ENCODE data around the gene VKORC1. TPM values are rescaled to one million over a fixed set of nuclear protein-coding genes. Genes with fewer than 3 reads are reported as not detected.
"Not testable (repeated sequence)": the region's sequence is repeated elsewhere in the genome, so short reads cannot be mapped to it uniquely, and the experiment has no call there.

VKORC1 gene
- total RNA-seq, 2 experiments from 2014 or later: 19.0 to 19.2 TPM

- Histone ChIP-seq H3K27me3 (ENCODE audit: control insufficient read depth in 1 of 2, insufficient read depth in 2 of 2, low read length in 2 of 2) (no peaks in the 10 kb centered on the region), H3K4me1 (ENCODE audit: insufficient read depth, low read length) (peaks cover 21% of the 10 kb centered on the region), H3K4me3 (ENCODE audit: low read length) (no peak overlapping the region), H3K9me3 (ENCODE audit: control insufficient read depth in 1 of 2, insufficient read depth in 1 of 2, low read length in 2 of 2) (no peaks in the 10 kb centered on the region), H3K27ac (ENCODE audit: low read depth in 1 of 2, low read length in 2 of 2) (no peak overlapping the region), H3K36me3 (ENCODE audit: insufficient read depth, low read length) (no peaks in the 10 kb centered on the region)
- ATAC-seq (ENCODE audit: poor library complexity): no peak
- Mint-ChIP-seq H3K9me3 (no peaks in the 10 kb centered on the region), H3K36me3 (ENCODE audit: low read depth) (peaks cover 1% of the 10 kb centered on the region), H3K4me3 (no peak overlapping the region), H3K27ac (no peak overlapping the region), H3K27me3 (no peaks in the 10 kb centered on the region), H3K4me1 (ENCODE audit: low read depth) (peaks cover 12% of the 10 kb centered on the region)
- intact Hi-C loops (cut with DNase I, micrococcal nuclease): no loop called here
- POLR2A ChIA-PET: interaction anchor here (0.7 kb wide), 1 partner anchor 41 kb away, joined by 3 read pairs; the partner anchor contains the start of gene FUS
- no peak for TF ChIP-seq CTCF (IDR thresholded peaks at IDR 0.05)
- CTCF ChIA-PET: no interaction called here
- no peak for DNase-seq
Measured at GRCh38 chr16:31138621-31139578, 44.3 kb upstream of the VKORC1 start.

GRCh38 chr16:31136822-31137499 lies 42.4 kb upstream of the VKORC1 start:
- CTCF ChIA-PET; DNase-seq; H3K9me3 Mint-ChIP-seq; ATAC-seq (ENCODE audit: poor library complexity); H3K27me3 ChIP-seq (ENCODE audit: control insufficient read depth in 1 of 2, insufficient read depth in 2 of 2, low read length in 2 of 2); H3K27ac ChIP-seq (ENCODE audit: low read depth in 1 of 2, low read length in 2 of 2); intact Hi-C loops (cut with DNase I, micrococcal nuclease); H3K27ac Mint-ChIP-seq; H3K4me1 ChIP-seq (ENCODE audit: insufficient read depth, low read length); H3K4me3 Mint-ChIP-seq; H3K4me3 ChIP-seq (ENCODE audit: low read length); H3K4me1 Mint-ChIP-seq (ENCODE audit: low read depth); H3K27me3 Mint-ChIP-seq; H3K36me3 ChIP-seq (ENCODE audit: insufficient read depth, low read length); H3K9me3 ChIP-seq (ENCODE audit: control insufficient read depth in 1 of 2, insufficient read depth in 1 of 2, low read length in 2 of 2): not testable (repeated sequence)
- POLR2A ChIA-PET: interaction anchor here (2.1 to 3.0 kb wide), 2 partner anchors 19 to 43 kb away, joined by 8 to 11 read pairs; partner anchors contain the start of genes FUS and KAT8
- peaks cover 19% of the 10 kb centered on the region for H3K36me3 Mint-ChIP-seq (ENCODE audit: low read depth)

GRCh38 chr16:31136287-31136662 lies 41.7 kb upstream of the VKORC1 start:
- intact Hi-C loops (cut with DNase I, micrococcal nuclease): no loop called here
- Mint-ChIP-seq H3K27me3 (no peaks in the 10 kb centered on the region), H3K4me1 (ENCODE audit: low read depth) (no peaks in the 10 kb centered on the region), H3K36me3 (ENCODE audit: low read depth) (peaks cover 22% of the 10 kb centered on the region), H3K9me3 (no peaks in the 10 kb centered on the region), H3K27ac (no peak overlapping the region), H3K4me3 (no peak overlapping the region)
- H3K27me3 ChIP-seq (ENCODE audit: control insufficient read depth in 1 of 2, insufficient read depth in 2 of 2, low read length in 2 of 2): no peaks in the 10 kb centered on the region
- no peak overlapping the region for H3K27ac ChIP-seq (ENCODE audit: low read depth in 1 of 2, low read length in 2 of 2)
- ChIA-PET CTCF (no interaction called here), POLR2A (interaction anchor here (1.6 to 3.0 kb wide), 3 partner anchors 19 to 62 kb away, joined by 4 to 11 read pairs (median 8); partner anchors contain the start of genes FUS, KAT8, ZNF646 and ZNF668)
- no peaks in the 10 kb centered on the region for H3K9me3 ChIP-seq (ENCODE audit: control insufficient read depth in 1 of 2, insufficient read depth in 1 of 2, low read length in 2 of 2)
- no peak overlapping the region for H3K4me3 ChIP-seq (ENCODE audit: low read length)
- no peak for TF ChIP-seq CTCF (IDR thresholded peaks at IDR 0.05)
- peaks cover under 1% of the 10 kb centered on the region for H3K4me1 ChIP-seq (ENCODE audit: insufficient read depth, low read length)
- peaks cover 10% of the 10 kb centered on the region for H3K36me3 ChIP-seq (ENCODE audit: insufficient read depth, low read length)
- no peak for ATAC-seq (ENCODE audit: poor library complexity)
- DNase-seq: no peak

Data from CD4-positive, alpha-beta T cell (primary cell).